GM18505 (cell line): ENCODE measurements around the gene ACADS.

Experiments used
- ATAC-seq: cut with Tn5 transposase; IDR thresholded peaks from one replicate; pipeline ENCODE4 v1.9.1; 2021; ENCODE audit not compliant: unreplicated experiment
- POLR2A ChIP-seq: IDR thresholded peaks from 4 replicates; pipeline ENCODE4 v1.6.1; 2011; ENCODE audit warnings: borderline replicate concordance; ENCODE audit not compliant: insufficient read depth, insufficient read length; ENCODE audit errors: extremely low read depth

ACADS gene

GRCh38 chr12:120725659-120726509, at the start of gene ACADS:
Gene ACADS (plus strand): TSS chr12:120725826. CDS start chr12:120725886, 60 bp downstream.
- peak; percentile 89 for ATAC-seq
- peak; percentile 62 for TF ChIP-seq POLR2A

- peak; percentile 50 for ATAC-seq
- peak; percentile 34 for TF ChIP-seq POLR2A
Observed at GRCh38 chr12:120677765-120678473, 47.7 kb upstream of the ACADS start.

- no peak for ATAC-seq
Observed at GRCh38 chr12:120678572-120678971, 47.1 kb upstream of the ACADS start.

GRCh38 chr12:120680165-120680738, 45.4 kb upstream of the ACADS start:
- no peak for TF ChIP-seq POLR2A
- ATAC-seq, result no peak

More at GRCh38 chr12:120678572-120678971, 47.1 kb upstream of the ACADS start:
- TF ChIP-seq POLR2A, result no peak

GRCh38 chr12:120684523-120684932, 41.1 kb upstream of the ACADS start:
- no peak for TF ChIP-seq POLR2A

GRCh38 chr12:120685522-120685921, 40.1 kb upstream of the ACADS start:
- no peak for ATAC-seq

More at GRCh38 chr12:120684523-120684932, 41.1 kb upstream of the ACADS start:
- ATAC-seq, result no peak

GRCh38 chr12:120686151-120686689, 39.4 kb upstream of the ACADS start:
- ATAC-seq, result peak; percentile 73
- TF ChIP-seq POLR2A, result peak; percentile 73

More at GRCh38 chr12:120685522-120685921, 40.1 kb upstream of the ACADS start:
- TF ChIP-seq POLR2A, result no peak

- peak; percentile 68 for ATAC-seq
- peak; percentile 75 for TF ChIP-seq POLR2A
Observed at GRCh38 chr12:120686690-120687577, 38.7 kb upstream of the ACADS start, which contains the start of gene MLEC. Gene MLEC (plus strand): TSS chr12:120687149. CDS start chr12:120687297, 148 bp downstream.

GRCh38 chr12:120687578-120688289, 37.9 kb upstream of the ACADS start:
- no peak for TF ChIP-seq POLR2A
- ATAC-seq, result no peak

GRCh38 chr12:120688527-120689071, 37.0 kb upstream of the ACADS start:
- TF ChIP-seq POLR2A, result no peak
- ATAC-seq, result no peak

GRCh38 chr12:120689397-120690082, 36.1 kb upstream of the ACADS start:
- no peak for ATAC-seq
- no peak for TF ChIP-seq POLR2A
